GM18508 (cell line): ENCODE measurements around the gene SOCS3.
"Not testable (repeated sequence)": the region's sequence is repeated elsewhere in the genome, so short reads cannot be mapped to it uniquely, and the experiment has no call there.

Source experiments
- ATAC-seq: cut with Tn5 transposase; IDR thresholded peaks from one replicate; pipeline ENCODE4 v1.9.1; 2021; ENCODE audit warnings: moderate number of reproducible peaks; ENCODE audit not compliant: insufficient read depth, unreplicated experiment

Gene SOCS3

GRCh38 chr17:78337244-78338109 lies 22.4 kb downstream of the SOCS3 start:
- no peak for ATAC-seq

DNA sequence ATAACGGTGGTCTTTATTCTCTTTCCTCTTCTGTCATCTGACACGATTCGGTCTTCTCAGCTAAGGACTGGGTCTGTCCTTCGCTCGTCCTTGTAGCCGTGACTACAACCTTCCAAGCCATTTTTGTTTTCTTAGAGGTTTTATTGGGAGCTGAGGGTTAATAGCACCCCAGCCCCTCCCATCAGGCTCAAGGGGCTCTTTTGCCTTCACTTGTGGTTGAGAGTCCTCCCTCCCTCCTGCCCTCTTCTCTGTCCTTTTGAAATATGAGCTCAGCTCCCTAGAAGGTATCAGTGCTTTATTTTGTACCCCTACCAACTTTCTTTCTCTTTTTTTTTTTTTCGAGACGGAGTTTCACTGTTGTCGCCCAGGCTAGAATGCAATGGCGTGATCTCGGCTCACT lies 24.7 kb downstream of the SOCS3 start:
- no peak for ATAC-seq

DNA sequence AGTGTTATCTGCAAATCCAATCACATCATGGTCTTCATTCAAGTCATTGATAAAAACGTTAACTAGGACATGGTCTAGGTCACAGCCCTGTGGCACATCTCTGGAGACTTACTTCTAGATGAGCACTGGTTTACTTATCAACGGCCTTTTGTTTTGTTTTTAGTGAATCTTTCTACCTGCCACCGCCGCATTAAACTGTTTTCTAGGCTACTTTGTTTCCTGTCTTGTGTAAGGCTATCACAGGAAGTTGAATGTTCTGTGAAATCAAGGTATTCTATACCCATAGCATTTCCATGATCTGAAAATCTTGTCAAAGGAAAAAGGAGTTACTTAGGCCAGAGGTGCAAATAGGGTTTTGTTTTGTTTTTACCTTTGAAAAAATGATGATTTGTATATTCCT lies 26.9 kb downstream of the SOCS3 start:
- ATAC-seq = no peak

GRCh38 chr17:78331355-78331754 lies 28.5 kb downstream of the SOCS3 start:
- ATAC-seq = not testable (repeated sequence)

- no peak for ATAC-seq
These were observed 29.2 kb downstream of the SOCS3 start for GRCh38 chr17:78330570-78331224.

- ATAC-seq = no peak
These were observed 30.4 kb downstream of the SOCS3 start for GRCh38 chr17:78329263-78330059.

DNA sequence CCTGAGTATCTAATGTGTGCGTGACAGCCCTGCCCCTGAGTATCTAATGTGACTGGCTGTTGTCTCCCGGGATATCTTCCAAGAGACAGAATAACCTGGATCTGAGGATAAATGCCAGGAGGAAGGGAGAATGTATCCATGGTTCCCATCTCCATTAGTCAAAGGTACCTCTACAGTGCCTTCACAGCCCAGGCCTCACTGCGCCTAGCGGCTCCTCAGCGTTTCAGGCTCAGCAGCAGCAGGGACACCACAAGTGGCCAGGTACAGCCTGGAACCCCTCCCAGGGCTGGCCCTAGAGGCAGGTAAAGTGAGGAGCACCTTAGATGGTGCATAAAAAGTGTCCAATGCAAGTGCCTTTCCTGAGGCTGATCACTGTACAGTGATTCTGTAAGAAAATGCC lies 32.0 kb downstream of the SOCS3 start:
- no peak for ATAC-seq

- no peak for ATAC-seq
These were observed 34.7 kb downstream of the SOCS3 start for GRCh38 chr17:78325076-78325687.

GRCh38 chr17:78324391-78325075 lies 35.3 kb downstream of the SOCS3 start:
- no peak for ATAC-seq

- no peak for ATAC-seq
These were observed 36.0 kb downstream of the SOCS3 start for GRCh38 chr17:78323826-78324390.

DNA sequence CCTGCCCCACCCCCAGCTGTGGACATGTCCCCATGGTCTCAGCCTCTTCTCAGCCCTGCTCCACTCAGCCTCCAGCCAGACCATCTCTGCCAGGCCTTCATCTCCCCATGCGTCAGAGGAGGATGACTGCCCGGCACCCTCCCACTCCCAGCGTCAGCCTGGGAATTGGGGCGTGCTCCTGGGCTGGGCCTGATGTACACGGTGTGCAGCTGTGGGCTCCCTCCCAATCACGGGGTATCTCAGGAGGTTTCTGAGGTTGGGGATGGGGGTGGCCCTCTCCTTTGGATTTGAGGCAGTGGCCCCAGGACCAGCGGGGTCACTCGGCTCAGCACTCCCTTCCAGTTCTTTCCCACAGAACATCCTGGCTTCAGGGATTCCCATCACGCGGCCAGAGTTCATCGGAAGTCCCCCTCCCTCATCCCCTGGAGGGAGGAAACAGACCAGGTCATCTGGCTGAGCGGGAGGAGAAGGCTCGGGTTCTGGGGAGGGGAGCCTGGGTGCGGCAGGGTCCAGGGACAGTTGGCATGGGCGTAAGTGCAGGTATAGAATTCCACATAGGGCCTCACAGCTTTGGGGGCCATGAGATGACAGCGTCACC lies 36.9 kb downstream of the SOCS3 start:
- no peak for ATAC-seq

- no peak for ATAC-seq
These were observed 37.5 kb downstream of the SOCS3 start for GRCh38 chr17:78322327-78322857.

DNA sequence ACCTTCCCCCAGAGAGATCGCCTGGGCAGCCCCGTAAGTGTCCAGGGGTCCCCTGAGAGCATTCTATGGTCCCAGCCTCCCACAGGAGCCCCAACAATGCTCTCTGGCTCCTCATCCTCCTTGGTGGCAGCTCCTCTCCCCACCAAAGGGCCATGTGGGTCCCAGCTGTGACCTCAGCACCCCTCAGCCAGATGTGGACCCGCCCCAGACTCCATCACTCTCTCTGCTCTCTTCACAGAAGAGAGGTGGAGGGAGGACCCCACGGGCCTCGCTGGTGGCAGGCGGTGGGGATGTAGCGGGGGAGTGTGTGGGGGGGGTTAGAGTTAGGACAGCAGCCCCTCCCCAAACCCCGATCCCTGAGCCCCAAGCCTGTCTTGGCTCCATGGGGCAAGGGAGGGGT lies 41.0 kb downstream of the SOCS3 start:
- no peak for ATAC-seq

DNA sequence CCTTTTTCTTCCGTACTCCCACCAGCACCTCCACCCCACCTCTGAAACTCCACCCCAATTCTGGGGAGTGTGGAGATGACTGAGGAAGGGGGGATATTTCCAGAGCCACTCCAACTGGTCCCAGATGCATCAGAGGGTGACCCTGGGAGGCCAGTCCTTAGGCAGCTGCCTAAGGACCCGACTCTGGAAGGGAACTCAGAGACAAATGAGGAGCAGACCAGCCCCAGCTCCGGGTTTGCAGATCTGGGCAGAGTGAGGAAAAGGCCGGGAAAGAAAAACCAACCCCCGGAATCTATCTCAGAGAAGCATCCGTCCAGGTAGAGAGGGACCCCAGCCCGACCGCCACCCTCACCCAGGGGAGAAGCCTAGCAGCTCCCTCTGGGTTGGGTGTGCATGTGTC lies 41.5 kb downstream of the SOCS3 start:
- no peak for ATAC-seq

DNA sequence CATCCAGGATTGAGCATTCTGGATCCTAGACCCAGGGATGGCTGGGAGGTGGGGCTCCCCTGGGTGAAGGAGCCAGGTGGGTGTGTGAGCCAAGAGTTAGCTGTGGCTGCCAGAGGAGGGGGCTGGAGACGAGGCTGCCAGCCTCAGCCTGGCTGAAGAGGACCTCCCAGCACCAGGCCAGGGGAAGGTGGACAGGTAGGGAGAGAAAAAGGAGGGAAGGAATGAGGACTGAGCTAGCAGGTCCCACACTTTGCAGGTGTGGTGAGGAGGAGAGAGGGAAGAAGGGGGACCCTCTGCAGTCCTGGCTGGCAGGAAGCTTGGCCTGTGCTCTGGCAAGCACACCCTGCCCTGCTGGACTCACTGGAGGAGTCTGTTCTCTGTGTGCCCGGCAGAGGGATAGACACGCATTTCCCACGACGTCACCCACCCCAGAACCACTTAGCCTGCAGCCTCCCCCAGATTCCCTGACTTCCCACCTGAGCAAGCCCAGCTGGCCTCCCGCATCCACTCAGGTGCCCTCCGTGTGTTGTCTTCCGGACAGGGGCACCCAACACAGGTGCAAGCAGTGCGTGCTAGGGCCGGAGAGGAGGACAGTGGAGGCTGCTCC lies 42.0 kb downstream of the SOCS3 start:
- ATAC-seq = no peak

DNA sequence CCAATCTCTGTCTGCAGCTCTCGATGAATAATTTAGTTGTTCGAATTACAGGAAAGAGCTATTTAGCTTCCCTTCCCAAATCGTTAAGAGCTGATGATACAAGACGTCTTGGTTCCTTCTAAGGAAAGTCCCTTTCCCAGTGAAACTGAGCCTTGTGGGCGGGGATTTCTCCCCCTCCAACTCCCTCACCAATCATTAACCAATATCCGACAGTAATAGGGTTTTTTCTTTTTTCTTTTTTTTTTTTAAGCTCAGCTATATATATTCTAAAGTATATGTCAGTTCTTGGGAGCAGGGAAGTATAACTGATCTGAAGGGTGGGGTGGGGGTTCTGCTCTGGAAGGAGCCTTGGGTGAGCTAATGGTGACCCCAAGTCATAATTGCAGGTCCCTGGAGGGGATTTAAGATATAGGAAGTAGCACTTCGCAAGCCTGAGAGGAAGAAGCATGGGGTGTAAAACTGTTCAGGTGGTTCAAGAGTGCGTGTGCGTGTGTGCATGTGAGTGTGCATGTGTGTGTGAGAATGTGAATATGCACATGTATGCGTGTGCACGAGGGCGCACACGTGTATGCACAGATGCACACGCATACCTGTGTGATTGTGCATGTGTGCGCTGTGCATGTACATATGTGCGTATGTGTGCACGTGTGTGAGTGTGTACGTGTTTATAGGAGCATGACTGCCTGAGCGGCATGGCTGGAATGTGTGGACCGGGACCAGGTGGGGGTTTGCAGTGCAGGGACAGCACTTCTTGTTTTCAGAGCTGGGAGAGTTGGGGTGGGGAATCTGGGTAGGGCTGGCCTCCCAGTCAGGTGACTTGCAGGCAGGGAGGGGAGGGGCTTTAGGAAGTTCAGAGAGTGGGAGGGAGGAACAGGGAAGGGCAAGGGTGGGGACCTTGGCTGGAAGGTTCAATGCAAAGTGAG lies 42.7 kb downstream of the SOCS3 start:
- no peak for ATAC-seq

DNA sequence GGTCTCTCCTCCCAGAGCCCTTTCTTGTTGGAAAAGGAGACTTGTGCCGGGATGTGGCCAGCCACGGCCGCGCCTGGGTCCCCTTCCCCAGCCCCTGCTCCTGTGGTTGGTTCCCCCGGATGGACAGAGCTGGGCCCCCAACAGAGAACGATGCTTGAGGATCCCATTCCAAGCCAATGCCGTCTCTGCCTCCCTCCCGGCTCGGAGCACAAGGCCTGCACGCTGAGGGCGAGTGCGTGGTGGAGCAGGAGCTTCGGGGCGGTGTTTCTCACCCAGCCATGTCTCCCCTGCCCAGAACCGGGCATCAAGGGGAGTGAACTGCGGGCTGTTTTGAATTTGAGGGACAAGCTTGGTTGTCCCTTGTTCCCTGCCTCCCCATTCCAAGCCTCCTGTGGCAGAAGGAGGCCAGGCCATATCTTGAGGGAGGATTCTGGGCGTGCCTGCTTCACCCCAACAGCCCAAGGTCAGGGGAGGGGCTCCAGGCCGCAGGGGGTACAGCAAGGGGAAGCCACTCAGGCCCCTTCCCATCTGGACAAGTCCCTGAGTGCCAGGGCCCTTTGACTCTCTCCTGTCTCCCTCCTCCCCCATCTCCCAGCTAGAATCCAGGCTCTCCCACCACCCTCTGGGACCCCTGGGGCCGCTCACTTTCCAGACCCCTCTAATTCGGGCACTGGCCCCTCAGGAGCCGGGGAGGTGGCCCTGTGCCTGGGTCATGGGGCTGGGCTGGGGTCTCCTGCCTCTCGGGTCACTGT lies 43.6 kb downstream of the SOCS3 start:
- no peak for ATAC-seq
